Measurements from ENCODE around the gene GRB10.

DNA sequence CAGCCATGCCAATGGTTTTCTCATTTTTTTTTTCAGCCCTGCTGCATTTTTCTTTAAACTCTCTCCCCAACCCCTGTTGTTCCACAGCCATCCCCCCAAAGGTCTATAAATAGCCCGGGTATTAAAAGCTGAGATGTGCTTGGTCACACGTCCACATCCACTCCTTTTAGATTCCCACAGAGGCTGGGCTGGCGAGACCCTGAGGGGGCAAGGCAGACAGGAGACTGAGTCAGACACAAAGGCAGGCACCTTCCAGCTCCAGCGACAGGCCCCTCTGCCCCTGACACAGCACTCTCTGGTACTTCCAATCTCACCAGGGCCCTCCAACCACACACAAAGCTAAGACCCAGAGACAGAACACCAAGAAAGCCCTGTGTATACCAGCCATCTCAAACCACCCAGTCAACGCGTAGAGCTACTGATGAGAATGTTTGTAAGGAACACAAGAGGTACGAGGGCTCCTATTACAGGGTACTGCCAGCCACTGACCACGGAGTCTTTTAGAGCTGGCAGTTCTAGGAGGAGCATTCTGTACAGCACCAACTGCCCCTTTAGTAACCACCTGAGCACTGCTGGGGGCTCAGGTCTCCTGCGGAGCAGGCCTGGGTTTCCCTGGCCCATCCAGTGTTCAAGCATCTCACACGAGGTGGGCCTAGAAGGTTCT, 153.3 kb downstream of the GRB10 start:
- TF ChIP-seq, protein P1, sequence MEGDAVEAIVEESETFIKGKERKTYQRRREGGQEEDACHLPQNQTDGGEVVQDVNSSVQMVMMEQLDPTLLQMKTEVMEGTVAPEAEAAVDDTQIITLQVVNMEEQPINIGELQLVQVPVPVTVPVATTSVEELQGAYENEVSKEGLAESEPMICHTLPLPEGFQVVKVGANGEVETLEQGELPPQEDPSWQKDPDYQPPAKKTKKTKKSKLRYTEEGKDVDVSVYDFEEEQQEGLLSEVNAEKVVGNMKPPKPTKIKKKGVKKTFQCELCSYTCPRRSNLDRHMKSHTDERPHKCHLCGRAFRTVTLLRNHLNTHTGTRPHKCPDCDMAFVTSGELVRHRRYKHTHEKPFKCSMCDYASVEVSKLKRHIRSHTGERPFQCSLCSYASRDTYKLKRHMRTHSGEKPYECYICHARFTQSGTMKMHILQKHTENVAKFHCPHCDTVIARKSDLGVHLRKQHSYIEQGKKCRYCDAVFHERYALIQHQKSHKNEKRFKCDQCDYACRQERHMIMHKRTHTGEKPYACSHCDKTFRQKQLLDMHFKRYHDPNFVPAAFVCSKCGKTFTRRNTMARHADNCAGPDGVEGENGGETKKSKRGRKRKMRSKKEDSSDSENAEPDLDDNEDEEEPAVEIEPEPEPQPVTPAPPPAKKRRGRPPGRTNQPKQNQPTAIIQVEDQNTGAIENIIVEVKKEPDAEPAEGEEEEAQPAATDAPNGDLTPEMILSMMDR (IDR thresholded peaks at IDR 0.05): no peak
- no peak for TF ChIP-seq ZFX (IDR thresholded peaks at IDR 0.05; ENCODE audit: borderline replicate concordance)
